Testis (tissue), 2 donors: Measurements from ENCODE around the gene RCN1.

Source experiments
- CTCF ChIP-seq, 3 experiments: fragments of 450-650 bp in 2 of 3; fragments of 200-600 bp in 1 of 3; sonication (generic) in 1 of 3; IDR thresholded peaks; one replicate each; pipeline ENCODE4 v1.5.1; 2016 to 2019; ENCODE audit warnings: antibody characterized with exemption in 3 of 3, mild to moderate bottlenecking in 2 of 3, moderate library complexity in 1 of 3
- POLR2A ChIP-seq: fragments of 450-650 bp; IDR thresholded peaks from one replicate; pipeline ENCODE4 v1.6.1; 2017; ENCODE audit warnings: antibody characterized with exemption, mild to moderate bottlenecking, moderate library complexity

- no peak for TF ChIP-seq CTCF (IDR thresholded peaks at IDR 0.05)
- TF ChIP-seq POLR2A, result no peak
Observed at GRCh38 chr11:32154275-32154674, 63.4 kb downstream of the RCN1 start.
